PC-3 (cell line): ENCODE results near the gene MTA1. TPM values are rescaled to one million over a fixed set of nuclear protein-coding genes. Genes with fewer than 3 reads are reported as not detected.

Source experiments
- ATAC-seq: fragments of 200-7000 bp; cut with Tn5 transposase; 2 replicates; pipeline ENCODE4 v1.9.1; 2020; ENCODE audit warnings: mild to moderate bottlenecking, moderate library complexity
- BruUV-seq: library from RNA; stranded (reverse); fragments of 400-500 nt; replicated peaks from 2 replicates; lab custom pipeline; 2021; lab: Mats Ljungman, UMichigan
- CTCF ChIA-PET: fragments of 300-600 bp; sonication (Branson Sonifier 250); formaldehyde crosslinking; loops from one replicate; lab custom pipeline; 2022; ENCODE audit warnings: antibody characterized with exemption; lab: Charles Lee
- POLR2A ChIA-PET: fragments of 300-600 bp; sonication (Branson Sonifier 250); formaldehyde crosslinking; loops from one replicate; lab custom pipeline; 2022; ENCODE audit warnings: antibody characterized with exemption; ENCODE audit not compliant: unreplicated experiment; lab: Charles Lee
- DNase-seq: peaks from one replicate; pipeline ENCODE4 v3.0.0-alpha.2; 2015
- H2AFZ ChIP-seq: fragments of 300-600 bp; sonication (generic); 2 replicates; pipeline ENCODE4 v1.6.0; 2016; ENCODE audit warnings: antibody characterized with exemption, low read length
- H3F3A ChIP-seq: fragments of 300-600 bp; sonication (generic); one replicate; pipeline ENCODE4 v1.6.0; 2017; ENCODE audit warnings: antibody characterized with exemption, low read length, control low read depth, mild to moderate bottlenecking; ENCODE audit not compliant: unreplicated experiment
- H3K27ac ChIP-seq: fragments of 300-600 bp; sonication (generic); 2 replicates; pipeline ENCODE4 v1.5.1; 2016; ENCODE audit warnings: mild to moderate bottlenecking, low read length
- H3K27me3 ChIP-seq: fragments of 300-600 bp; sonication (generic); 2 replicates; pipeline ENCODE4 v1.6.1; 2016; ENCODE audit warnings: low read length, mixed read lengths
- H3K36me3 ChIP-seq: fragments of 300-600 bp; sonication (generic); 2 replicates; pipeline ENCODE4 v1.6.1; 2016; ENCODE audit warnings: low read depth, mixed run types, low read length, mixed read lengths
- H3K4me1 ChIP-seq: fragments of 300-600 bp; sonication (generic); 2 replicates; pipeline ENCODE4 v1.5.1; 2016; ENCODE audit warnings: low read length; ENCODE audit not compliant: insufficient read depth
- H3K4me2 ChIP-seq: fragments of 300-600 bp; sonication (generic); 2 replicates; pipeline ENCODE4 v1.6.0; 2016; ENCODE audit warnings: low read length
- H3K4me3 ChIP-seq: fragments of 300-600 bp; sonication (generic); 2 replicates; pipeline ENCODE4 v1.5.1; 2016; ENCODE audit warnings: mild to moderate bottlenecking, low read length, mixed read lengths
- H3K79me2 ChIP-seq: fragments of 300-600 bp; sonication (generic); 2 replicates; pipeline ENCODE4 v1.6.1; 2017; ENCODE audit warnings: low read length, mixed read lengths
- H3K9ac ChIP-seq: fragments of 300-600 bp; sonication (generic); 2 replicates; pipeline ENCODE4 v1.6.0; 2016; ENCODE audit warnings: mild to moderate bottlenecking, low read length
- H3K9me2 ChIP-seq: fragments of 300-600 bp; sonication (generic); replicated peaks from 2 replicates; pipeline ENCODE4 v1.6.1; 2016; ENCODE audit warnings: mixed run types, low read length, mixed read lengths
- H3K9me3 ChIP-seq: fragments of 300-600 bp; sonication (generic); 2 replicates; pipeline ENCODE4 v1.6.1; 2016; ENCODE audit warnings: low read length, mixed read lengths
- H4K20me1 ChIP-seq: fragments of 300-600 bp; sonication (generic); 2 replicates; pipeline ENCODE4 v1.6.1; 2016; ENCODE audit warnings: low read length, mixed read lengths
- CTCF ChIP-seq: fragments of 300-600 bp; sonication (generic); conservative IDR thresholded peaks from 2 replicates; pipeline ENCODE4 v1.5.1; 2017; ENCODE audit warnings: antibody characterized with exemption, low read depth, mild to moderate bottlenecking, low read length
- EZH2 ChIP-seq: fragments of 300-600 bp; sonication (generic); IDR thresholded peaks from one replicate; pipeline ENCODE4 v1.6.1; 2017; ENCODE audit warnings: antibody characterized with exemption, mild to moderate bottlenecking, low read length; ENCODE audit not compliant: unreplicated experiment
- EZH2phosphoT487 ChIP-seq: fragments of 300-600 bp; sonication (generic); IDR thresholded peaks from 2 replicates; pipeline ENCODE4 v1.6.1; 2018; ENCODE audit warnings: mild to moderate bottlenecking, antibody characterized with exemption, low read length, borderline replicate concordance
- intact Hi-C: fragments of 100-400 bp; cut with micrococcal nuclease; formaldehyde crosslinking; loops from 2 replicates; pipeline ENCODE4 v1.9.0; 2023
- total RNA-seq: library from RNA; depleted of rRNA; stranded (reverse); fragments of >200 nt; gene quantifications from 2 replicates; pipeline ENCODE4 v1.2.3, GENCODE V29; 2014

The MTA1 gene
- total RNA-seq, 1 experiment from 2014 or later: 82.3 TPM

- 0 out of 2 replicates have a peak, but pooled peaks cover 3% of the 10 kb centered on the region for H4K20me1 ChIP-seq
- no peak overlapping the region for H3K4me3 ChIP-seq
- ChIA-PET POLR2A (interaction anchor here (0.5 kb wide), 1 partner anchor 94 kb away, joined by 3 read pairs; no protein-coding TSS in a partner anchor), CTCF (no interaction called here)
- H3K27ac ChIP-seq: no peak overlapping the region
- peaks cover 91% of the 10 kb centered on the region for H3K79me2 ChIP-seq
- H3K9me2 ChIP-seq: no peaks in the 10 kb centered on the region
- H3F3A ChIP-seq: no peaks in the 10 kb centered on the region
- intact Hi-C loops: no loop called here
- DNase-seq (no peak), ATAC-seq (no peak)
- no peaks in the 10 kb centered on the region for H3K36me3 ChIP-seq
- no peak overlapping the region for H3K9ac ChIP-seq
- H2AFZ ChIP-seq: no peak overlapping the region
- no peaks in the 10 kb centered on the region for H3K27me3 ChIP-seq
- no peak for TF ChIP-seq EZH2phosphoT487
- TF ChIP-seq EZH2: no peak
- no peak for TF ChIP-seq CTCF
- no peak overlapping the region for H3K4me2 ChIP-seq
- no peaks in the 10 kb centered on the region for H3K9me3 ChIP-seq
- peaks cover 11% of the 10 kb centered on the region for H3K4me1 ChIP-seq
- BruUV-seq: no TSS peak
Measured at GRCh38 chr14:105424861-105425260, 5.2 kb downstream of the MTA1 start.

GRCh38 chr14:105425823-105426247, 6.2 kb downstream of the MTA1 start:
- BruUV-seq: no TSS peak
- intact Hi-C loops: no loop called here
- ChIA-PET POLR2A (no interaction called here), CTCF (no interaction called here)
- Histone ChIP-seq H3K4me2 (no peak overlapping the region), H3K79me2 (peaks cover 94% of the 10 kb centered on the region), H4K20me1 (peaks cover 10% of the 10 kb centered on the region; the same call in 1 of the 2 replicates), H3K9me2 (no peaks in the 10 kb centered on the region), H2AFZ (no peak overlapping the region), H3F3A (peaks cover 5% of the 10 kb centered on the region), H3K27me3 (no peaks in the 10 kb centered on the region), H3K27ac (no peak overlapping the region), H3K4me3 (no peak overlapping the region), H3K36me3 (no peaks in the 10 kb centered on the region), H3K9me3 (no peaks in the 10 kb centered on the region), H3K9ac (no peak overlapping the region), H3K4me1 (peaks cover 20% of the 10 kb centered on the region)
- TF ChIP-seq EZH2: no peak
- TF ChIP-seq CTCF: no peak
- no peak for TF ChIP-seq EZH2phosphoT487
- DNase-seq (no peak), ATAC-seq (no peak)

GRCh38 chr14:105426416-105427130, 6.9 kb downstream of the MTA1 start:
- Histone ChIP-seq H2AFZ (no peak overlapping the region), H3K79me2 (peaks cover 94% of the 10 kb centered on the region), H3K9me3 (no peaks in the 10 kb centered on the region), H3K36me3 (no peaks in the 10 kb centered on the region), H3K9ac (no peak overlapping the region), H3K4me3 (no peak overlapping the region), H3K27ac (no peak overlapping the region), H3F3A (peaks cover 5% of the 10 kb centered on the region), H3K9me2 (no peaks in the 10 kb centered on the region), H3K4me2 (no peak overlapping the region), H3K4me1 (peaks cover 19% of the 10 kb centered on the region), H4K20me1 (peaks cover 14% of the 10 kb centered on the region; the same call in 1 of the 2 replicates), H3K27me3 (no peaks in the 10 kb centered on the region)
- TF ChIP-seq EZH2 (no peak), CTCF (no peak), EZH2phosphoT487 (no peak)
- no TSS peak for BruUV-seq
- ChIA-PET CTCF (no interaction called here), POLR2A (no interaction called here)
- DNase-seq: no peak
- intact Hi-C loops: no loop called here
- ATAC-seq: no peak
